Keratinocyte (primary cell): ENCODE results near the gene ZMIZ1.

Experiments
- CTCF ChIP-seq, 3 experiments: IDR thresholded peaks in 1 of 3; conservative IDR thresholded peaks in 1 of 3; optimal IDR thresholded peaks in 1 of 3; 2 replicates in 2 of 3; 3 replicates in 1 of 3; pipeline versions ENCODE3 to v1.5.1; 2011; ENCODE audit warnings: low read length in 3 of 3, mild to moderate bottlenecking in 3 of 3, moderate library complexity in 2 of 3, control low read depth in 1 of 3, inconsistent platforms in 1 of 3; ENCODE audit not compliant: insufficient read depth in 2 of 3; ENCODE audit errors: extremely low read depth in 1 of 3
- EZH2 ChIP-seq: IDR thresholded peaks from one replicate; pipeline ENCODE4 v1.6.1; 2012; ENCODE audit warnings: inconsistent platforms, mild to moderate bottlenecking, low read length, moderate library complexity

- TF ChIP-seq CTCF (optimal IDR thresholded peaks at IDR 0.05 in 1 of 3, IDR thresholded peaks at IDR 0.05 in 1 of 3, conservative IDR thresholded peaks at IDR 0.05 in 1 of 3; ENCODE audit: extremely low read depth in 1 of 3, insufficient read depth in 2 of 3, low read length in 3 of 3) (no peak), EZH2 (no peak)
These were observed 160.3 kb downstream of the ZMIZ1 start for GRCh38 chr10:79229071-79229541.
